AG10803 (cell line): Measurements from ENCODE around the gene CLASP1.
"Not testable (repeated sequence)": the region's sequence is repeated elsewhere in the genome, so short reads cannot be mapped to it uniquely, and the experiment has no call there.

Experiments
- DNase-seq: peaks from one replicate; pipeline ENCODE4 v3.0.0; 2010; ENCODE audit warnings: low read depth
- H3K4me3 ChIP-seq: 2 replicates; pipeline ENCODE4 v1.5.1; 2011; ENCODE audit warnings: mild to moderate bottlenecking, low read length, control low read depth
- TF ChIP-seq, protein P1 (sequence below): conservative IDR thresholded peaks from 2 replicates; pipeline ENCODE4 v1.5.1; 2011; ENCODE audit warnings: mild to moderate bottlenecking, low read length, control low read depth, inconsistent platforms

CLASP1 gene

GRCh38 chr2:121333834-121334558 is 315.3 kb downstream of the CLASP1 start:
- no peak for DNase-seq
- no peak overlapping the region for H3K4me3 ChIP-seq
- TF ChIP-seq, protein P1, sequence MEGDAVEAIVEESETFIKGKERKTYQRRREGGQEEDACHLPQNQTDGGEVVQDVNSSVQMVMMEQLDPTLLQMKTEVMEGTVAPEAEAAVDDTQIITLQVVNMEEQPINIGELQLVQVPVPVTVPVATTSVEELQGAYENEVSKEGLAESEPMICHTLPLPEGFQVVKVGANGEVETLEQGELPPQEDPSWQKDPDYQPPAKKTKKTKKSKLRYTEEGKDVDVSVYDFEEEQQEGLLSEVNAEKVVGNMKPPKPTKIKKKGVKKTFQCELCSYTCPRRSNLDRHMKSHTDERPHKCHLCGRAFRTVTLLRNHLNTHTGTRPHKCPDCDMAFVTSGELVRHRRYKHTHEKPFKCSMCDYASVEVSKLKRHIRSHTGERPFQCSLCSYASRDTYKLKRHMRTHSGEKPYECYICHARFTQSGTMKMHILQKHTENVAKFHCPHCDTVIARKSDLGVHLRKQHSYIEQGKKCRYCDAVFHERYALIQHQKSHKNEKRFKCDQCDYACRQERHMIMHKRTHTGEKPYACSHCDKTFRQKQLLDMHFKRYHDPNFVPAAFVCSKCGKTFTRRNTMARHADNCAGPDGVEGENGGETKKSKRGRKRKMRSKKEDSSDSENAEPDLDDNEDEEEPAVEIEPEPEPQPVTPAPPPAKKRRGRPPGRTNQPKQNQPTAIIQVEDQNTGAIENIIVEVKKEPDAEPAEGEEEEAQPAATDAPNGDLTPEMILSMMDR, result no peak

DNA sequence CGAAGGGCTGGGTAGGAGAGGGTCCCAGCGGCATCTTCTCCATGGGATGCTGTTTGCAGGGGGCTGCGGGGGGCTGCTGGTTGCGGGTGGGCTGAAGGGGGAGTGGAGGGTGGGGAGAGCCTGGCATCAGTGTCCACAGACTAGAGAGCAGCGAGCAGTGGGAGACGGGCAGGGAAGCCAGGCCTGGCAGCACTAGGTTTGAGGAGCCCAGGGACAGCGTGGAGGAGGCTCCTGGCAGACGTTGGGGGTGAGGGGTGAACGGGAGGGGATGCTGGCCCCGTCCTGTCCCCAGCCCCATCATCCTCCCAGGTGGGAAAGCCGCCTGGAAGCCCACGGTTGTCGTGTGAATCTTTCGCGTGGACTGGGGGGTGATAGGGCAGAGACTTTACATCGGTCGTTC is 316.0 kb downstream of the CLASP1 start:
- no peak overlapping the region for H3K4me3 ChIP-seq
- TF ChIP-seq, protein P1, result no peak
- DNase-seq, result no peak

DNA sequence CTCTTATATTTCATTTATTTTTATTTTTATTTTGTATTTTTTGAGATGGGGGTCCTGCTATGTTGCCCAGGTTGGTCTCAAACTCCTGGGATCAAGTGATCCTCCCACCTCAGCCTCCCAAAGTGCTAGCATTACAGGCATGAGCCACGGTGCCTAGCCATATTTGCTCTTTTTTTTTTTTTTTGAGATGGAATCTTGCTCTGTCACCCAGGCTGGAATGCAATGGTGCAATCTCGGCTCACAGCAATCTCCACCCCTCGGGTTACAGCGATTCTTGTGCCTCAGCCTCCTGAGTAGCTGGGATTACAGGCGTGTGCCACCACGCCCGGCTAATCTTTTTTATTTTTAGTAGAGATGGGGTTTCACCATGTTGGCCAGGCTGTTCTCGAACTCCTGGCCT is 317.9 kb downstream of the CLASP1 start:
- not testable (repeated sequence) for H3K4me3 ChIP-seq, DNase-seq

DNA sequence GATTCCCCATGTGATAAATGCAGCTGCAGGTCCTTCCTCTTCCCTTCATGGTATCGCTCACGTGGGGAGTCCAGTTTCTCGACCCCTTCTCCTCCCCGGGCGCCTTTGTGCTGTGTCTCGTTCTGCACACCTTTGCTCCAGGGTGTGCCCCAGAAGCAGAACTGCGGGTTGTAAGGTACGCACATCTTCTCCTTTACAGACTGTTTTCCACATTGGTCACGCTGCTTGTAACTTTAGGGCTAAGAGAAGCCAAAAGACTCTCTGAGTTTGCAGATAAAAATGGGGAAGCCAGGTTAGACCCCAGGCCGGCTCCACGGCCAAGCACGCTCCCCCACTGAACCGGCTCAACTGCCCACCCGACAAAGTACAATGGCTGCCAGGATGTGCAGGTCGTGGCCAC is 318.3 kb downstream of the CLASP1 start:
- TF ChIP-seq, protein P1, result no peak
- no peak overlapping the region for H3K4me3 ChIP-seq
- no peak for DNase-seq

- TF ChIP-seq, protein P1, result no peak
- no peak overlapping the region for H3K4me3 ChIP-seq
- no peak for DNase-seq
Observed at GRCh38 chr2:121329786-121330185, 319.5 kb downstream of the CLASP1 start.

- no peak overlapping the region for H3K4me3 ChIP-seq
- DNase-seq, result no peak
- TF ChIP-seq, protein P1, result no peak
Observed at GRCh38 chr2:121326628-121327027, 322.6 kb downstream of the CLASP1 start.

DNA sequence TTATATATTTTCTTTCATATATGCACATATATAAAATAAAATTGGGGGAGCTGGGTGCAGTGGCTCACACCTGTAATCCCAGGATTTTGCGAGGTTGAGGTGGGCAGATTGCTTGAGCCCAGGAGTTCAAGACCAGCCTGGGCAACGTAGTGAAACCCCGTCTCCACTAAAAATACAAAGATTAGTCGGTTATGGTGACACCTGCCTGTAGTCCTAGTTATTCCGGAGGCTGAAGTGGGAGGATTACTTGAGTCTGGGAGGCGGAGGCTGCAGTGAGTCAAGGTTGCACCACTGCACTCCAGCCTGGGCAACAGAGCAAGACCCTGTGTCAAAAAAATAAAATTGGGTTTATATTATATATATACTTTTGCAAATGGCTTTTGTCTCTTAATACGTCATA is 324.7 kb downstream of the CLASP1 start:
- TF ChIP-seq, protein P1, result no peak
- DNase-seq, result no peak

DNA sequence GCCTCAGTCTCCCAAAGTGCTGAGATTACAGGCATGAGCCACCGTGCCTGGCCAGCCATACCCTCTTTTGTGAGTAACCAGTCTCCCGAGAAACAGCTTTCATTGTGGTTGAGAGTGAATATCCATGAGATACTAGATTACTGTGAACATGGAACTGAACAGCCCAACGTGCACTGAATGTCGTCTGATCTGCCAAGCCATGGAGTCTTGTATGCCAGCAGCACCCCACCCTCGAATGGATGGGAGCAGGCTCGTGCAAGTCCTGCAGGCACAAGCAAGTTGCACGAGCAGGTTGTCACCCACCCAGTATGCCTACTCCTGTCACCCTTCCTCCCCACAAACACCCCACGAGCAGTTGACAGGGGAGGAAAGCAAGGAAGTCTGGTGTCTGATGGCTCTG is 327.8 kb downstream of the CLASP1 start:
- DNase-seq, result no peak

More for the DNA sequence above, 324.7 kb downstream of the CLASP1 start:
- H3K4me3 ChIP-seq, result no peak overlapping the region

More for the DNA sequence above, 327.8 kb downstream of the CLASP1 start:
- TF ChIP-seq, protein P1, result no peak
- H3K4me3 ChIP-seq, result no peak overlapping the region
